Uterus (tissue), 2 donors: ENCODE data around the gene CCSER2.

ENCODE experiments used
- CTCF ChIP-seq, 4 experiments: fragments of 200-600 bp in 2 of 4; fragments of 450-650 bp in 2 of 4; sonication (generic) in 2 of 4; IDR thresholded peaks; one replicate each; pipeline ENCODE4 v1.5.1; 2016 to 2019; ENCODE audit warnings: antibody characterized with exemption in 4 of 4, mild to moderate bottlenecking in 2 of 4, moderate library complexity in 1 of 4
- POLR2A ChIP-seq, 2 donors: fragments of 450-650 bp; IDR thresholded peaks; one replicate each; pipeline ENCODE4 v1.6.1; 2016; ENCODE audit warnings: antibody characterized with exemption in 2 of 2, mild to moderate bottlenecking in 1 of 2, moderate library complexity in 1 of 2

- TF ChIP-seq CTCF (IDR thresholded peaks at IDR 0.05) (no peak), POLR2A (IDR thresholded peaks at IDR 0.05) (no peak)
Observed at GRCh38 chr10:84546609-84547008, 218.2 kb downstream of the CCSER2 start.
